HuH-7 (cell line): Measurements from ENCODE around the gene DOCK6.

Experiments
- DNase-seq: peaks from one replicate; pipeline ENCODE4 v3.0.0; 2011; ENCODE audit warnings: low spot score

The DOCK6 gene

DNA sequence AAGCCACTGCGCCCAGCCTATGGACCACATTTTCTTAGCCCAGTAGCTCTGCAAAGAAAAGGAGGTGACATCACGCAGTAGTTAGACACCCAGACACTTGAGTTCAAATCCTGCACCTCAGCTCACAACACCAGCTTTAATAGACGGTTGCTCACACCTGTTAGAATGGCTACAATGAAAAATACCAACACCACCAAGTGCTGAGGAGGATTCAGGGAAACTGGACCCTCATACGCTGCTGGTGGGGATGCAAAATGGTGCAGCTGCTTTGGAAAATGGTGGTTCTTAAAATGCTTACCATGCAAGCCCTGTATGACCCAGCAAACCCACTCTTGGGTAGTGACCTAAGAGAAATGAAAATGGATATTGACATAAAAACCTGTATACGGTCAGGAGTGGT, 11.7 kb upstream of the DOCK6 start:
- no peak for DNase-seq

- no peak for DNase-seq
Observed at GRCh38 chr19:11273296-11273695, 11.0 kb upstream of the DOCK6 start.

- DNase-seq, result no peak
Observed at GRCh38 chr19:11269408-11269807, 7.1 kb upstream of the DOCK6 start.

DNA sequence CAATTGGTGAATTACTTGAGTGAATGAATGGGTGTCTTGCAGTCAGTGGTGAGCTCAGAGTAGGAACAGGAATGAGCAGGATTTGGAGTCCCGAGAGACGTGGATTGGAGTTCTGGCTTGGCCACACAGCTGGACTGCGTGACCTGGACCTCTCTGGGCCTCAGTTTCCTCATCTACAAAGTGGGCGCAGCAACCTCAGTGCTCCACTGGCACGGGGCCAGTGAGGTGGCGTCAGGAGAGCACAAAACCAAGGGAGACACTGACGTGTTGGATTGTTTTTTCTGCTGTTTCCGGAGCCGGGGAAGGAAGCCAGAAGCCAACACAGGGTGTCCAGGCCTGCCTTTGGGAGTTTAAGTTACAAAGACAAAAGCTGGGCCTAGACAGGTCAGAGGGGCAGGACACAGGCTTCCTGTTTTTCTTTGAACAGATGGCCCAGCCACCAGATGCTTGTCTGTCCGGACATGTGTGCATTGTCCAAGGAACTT, 6.5 kb upstream of the DOCK6 start:
- no peak for DNase-seq

DNA sequence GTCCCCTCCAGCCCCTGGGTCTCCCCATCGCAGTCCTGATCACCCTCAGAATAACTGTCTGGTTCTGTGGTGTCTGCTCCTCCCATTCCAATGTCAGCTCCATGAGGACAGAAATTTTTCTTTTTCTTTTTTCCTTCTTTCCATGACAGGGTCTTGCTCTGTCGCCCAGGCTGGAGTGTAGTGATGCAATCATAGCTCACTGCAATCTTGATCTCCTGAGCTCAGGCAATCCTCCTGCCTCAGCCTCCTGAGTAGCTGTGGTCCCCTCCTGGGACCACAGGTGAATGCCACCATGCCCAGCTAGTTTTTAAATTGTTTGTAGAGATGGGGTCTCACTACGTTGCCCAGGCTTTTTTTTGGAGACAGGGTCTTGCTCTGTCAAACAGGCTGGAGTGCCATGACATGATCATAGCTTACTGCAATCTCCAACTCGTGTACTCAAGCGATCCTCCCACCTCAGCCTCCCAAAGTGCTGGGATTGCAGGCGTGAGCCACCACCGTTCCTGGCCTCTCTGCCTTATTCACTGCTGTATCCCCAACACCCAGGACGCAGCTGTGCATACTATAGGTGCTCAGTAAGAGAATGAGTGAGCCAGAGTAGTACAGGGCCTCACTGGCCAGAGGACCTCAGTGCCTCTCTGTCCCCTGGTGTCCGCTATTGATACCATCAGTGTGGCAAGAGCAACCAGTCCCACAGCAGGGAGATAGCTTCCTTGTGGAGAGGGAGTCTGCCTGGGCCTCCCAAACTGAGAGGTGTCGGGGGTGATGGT, 5.2 kb upstream of the DOCK6 start:
- DNase-seq, result no peak

GRCh38 chr19:11265785-11266236, 3.5 kb upstream of the DOCK6 start:
- peak; percentile 87 for DNase-seq

- DNase-seq, result no peak
Observed at GRCh38 chr19:11265177-11265784, 3.0 kb upstream of the DOCK6 start.

DNA sequence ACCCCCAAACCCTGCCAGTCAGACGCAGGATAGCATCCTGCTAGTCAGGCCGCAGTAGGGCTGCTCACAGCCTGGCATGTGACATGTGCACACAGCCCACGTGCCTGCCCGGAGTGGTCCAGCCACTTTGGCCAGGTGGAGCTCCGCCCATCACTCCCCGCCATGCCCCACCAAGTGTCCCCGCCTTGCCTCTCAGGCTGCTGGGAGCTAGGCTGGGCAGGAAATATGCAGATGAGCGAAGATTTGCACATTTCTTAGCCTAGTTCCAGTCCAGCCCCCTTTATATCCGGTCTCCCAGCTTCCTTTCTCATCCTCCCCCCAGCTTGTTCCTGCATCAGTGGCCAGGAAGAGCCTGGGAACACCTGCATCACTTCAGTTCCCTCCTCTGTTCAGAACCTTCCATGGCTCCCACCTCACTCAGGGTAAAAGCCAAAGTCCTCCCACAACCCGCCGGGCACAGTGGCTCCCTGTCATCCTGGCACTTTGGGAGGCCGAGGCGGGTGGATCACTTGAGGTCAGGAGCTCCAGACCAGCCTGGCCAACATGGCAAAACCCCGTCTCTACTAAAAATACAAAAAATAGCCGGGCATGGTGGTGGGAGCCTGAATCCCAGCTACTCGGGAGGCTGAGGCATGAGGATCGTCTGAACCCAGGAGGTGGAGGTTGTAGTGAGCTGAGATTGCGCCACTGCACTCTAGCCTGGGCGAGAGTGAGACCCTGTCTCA, 2.3 kb upstream of the DOCK6 start:
- no peak for DNase-seq

GRCh38 chr19:11263726-11264125, 1.4 kb upstream of the DOCK6 start:
- no peak for DNase-seq

- no peak for DNase-seq
Observed at GRCh38 chr19:11261431-11261970, 823 bp downstream of the DOCK6 start.

- no peak for DNase-seq
Observed at GRCh38 chr19:11260996-11261395, 1.3 kb downstream of the DOCK6 start.

DNA sequence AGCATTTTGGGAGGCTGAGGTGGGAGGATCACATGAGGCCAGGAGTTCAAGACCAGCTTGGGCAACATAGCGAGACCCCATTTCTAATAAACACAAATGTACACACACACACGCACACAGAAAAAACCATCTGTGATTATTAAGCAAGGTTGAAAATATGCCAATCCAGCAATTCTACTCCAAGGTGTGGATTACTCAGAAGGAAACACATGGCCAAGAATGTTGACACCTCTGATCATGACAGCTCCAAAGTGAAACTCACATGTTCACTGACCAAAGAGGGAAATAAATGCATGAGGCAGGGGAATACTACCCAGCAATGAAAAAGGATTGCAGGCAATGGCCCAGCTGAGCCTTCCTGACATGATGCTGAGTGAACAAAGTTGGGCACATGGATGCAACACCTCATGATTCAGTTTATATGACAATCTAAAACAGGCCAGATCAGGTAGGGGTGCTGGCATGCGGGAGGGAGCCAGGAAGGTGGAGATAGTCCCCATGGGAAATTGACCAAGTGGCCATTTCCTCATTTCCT, 4.4 kb downstream of the DOCK6 start:
- no peak for DNase-seq

DNA sequence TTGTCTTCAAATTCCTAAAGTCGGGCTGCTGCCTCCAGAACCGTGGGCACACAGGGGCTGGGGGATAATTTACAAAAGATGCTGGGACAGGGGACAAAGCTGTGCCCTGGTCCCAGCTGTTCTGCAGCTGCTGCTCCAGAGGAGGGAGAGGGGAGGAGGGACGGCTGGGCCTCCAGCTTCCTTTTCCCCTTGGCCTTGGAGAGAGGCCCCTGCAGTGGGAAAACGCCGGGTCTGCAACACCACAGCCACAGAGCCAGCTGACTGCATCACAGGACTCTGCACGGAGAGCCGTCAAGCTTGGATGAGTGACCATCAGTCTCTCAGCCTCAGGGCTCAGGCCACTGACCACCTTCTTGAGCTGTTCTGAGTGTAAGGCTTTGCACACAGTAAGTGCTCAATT, 6.1 kb downstream of the DOCK6 start:
- no peak for DNase-seq

DNA sequence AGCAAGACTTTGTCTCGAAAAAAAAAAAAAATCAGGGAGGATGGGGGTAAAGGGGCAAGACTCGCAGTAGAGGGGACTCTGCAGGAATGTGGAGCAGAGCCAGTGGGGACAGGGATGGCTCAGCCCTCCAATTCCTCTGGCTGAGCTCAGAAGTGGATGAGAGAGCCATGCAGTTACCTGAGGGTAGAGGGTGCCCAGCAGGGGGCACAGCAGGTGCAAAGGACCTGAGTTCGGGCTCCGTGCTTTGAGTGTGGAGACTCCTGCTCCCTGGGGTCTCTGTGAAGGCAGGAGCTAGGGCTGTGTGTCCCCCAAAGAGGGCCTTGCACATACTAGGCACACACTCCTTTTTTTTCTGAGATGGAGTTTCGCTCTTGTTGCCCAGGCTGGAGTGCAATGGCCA, 7.7 kb downstream of the DOCK6 start:
- DNase-seq, result no peak

- no peak for DNase-seq
Observed at GRCh38 chr19:11252665-11253355, 9.5 kb downstream of the DOCK6 start.

DNA sequence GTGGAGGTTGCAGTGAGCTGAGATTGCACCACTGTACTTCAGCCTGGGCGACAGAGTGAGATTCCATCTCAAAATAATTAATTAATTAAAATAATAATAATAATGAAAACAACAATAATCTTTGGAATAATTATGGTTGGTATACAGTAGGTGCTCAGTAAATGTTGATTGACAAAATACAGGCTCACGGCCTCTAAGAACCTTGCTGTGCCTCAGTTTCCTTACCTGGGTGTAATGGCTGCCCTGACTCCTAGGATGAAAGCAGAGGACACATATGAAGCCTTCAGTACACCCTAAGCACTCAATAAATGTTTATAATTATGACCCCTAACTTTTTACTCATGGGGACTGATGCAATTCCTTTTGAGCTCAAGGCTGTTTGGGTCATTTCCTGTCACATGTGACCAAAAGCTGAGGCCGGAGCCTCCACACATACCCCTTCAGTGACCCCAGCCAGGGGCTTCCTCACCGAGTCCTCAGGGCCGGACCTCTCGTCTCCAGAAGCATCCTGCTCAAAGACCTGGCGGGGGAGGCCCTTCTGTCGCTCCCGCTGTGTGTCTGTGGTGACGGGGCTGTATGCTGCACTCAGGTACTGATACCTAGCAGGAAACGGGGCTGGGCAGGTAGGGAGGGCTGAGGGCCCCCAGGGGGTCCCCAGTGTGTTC, 10.5 kb downstream of the DOCK6 start:
- DNase-seq, result no peak

DNA sequence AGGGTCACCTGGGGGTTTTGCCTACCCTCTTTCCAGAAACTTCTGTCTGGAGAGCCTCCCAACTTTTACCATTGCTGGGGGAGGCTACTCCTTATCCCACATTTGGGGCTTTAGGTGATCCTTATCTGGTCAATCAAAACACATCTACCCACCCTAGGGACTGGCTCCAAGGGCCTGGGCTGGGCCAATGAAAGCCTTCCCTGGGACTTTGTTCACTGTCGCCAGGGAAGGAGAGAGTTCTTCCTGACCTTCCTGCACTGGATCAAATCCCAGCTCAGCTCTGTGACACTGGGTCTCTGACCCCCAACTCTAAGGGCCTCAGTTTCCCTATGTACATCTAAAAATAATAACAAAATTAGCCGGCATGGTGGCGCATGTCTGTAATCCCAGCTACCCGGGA, 11.1 kb downstream of the DOCK6 start:
- DNase-seq, result no peak

GRCh38 chr19:11248852-11249251, 13.5 kb downstream of the DOCK6 start:
- no peak for DNase-seq

- DNase-seq, result no peak
Observed at GRCh38 chr19:11247934-11248333, 14.4 kb downstream of the DOCK6 start.

DNA sequence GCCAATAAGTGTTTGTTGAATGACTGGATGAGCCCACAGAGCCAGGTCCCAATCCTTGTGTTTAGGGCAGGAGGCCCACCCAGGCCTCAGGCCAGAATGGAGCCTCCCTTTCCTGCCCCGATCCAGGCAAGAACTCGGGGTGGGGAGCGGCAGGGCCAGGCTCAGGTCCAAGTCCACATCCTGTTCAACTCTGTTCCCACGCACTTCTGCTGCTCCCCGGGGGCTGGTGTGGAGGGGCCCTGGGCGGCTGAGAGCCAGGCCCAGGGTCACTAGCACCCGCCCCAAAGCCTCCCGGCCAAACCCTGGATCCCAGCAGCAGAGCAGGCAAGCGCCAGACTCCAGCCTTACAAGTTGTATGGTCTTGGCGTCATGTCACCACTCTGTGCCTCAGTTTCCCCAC, 14.9 kb downstream of the DOCK6 start:
- DNase-seq, result no peak

DNA sequence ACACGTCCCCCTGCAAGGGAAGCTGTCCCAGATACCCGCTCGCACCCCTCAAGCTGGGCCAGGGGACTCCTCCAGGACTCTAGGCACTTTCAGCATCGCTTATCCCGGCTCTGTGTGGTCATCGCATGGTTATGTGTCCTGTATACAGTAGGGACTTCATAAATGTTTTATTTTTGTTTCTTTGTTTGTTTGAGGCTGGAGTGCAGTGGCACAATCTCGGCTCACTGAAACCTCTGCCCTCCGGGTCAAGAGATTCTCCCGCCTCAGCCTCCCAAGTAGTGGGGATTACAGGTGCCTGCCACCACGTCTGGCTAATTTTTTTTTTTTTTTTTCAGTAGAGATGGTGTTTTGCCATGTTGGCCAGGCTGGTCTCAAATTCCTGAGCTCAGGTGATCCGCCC, 15.4 kb downstream of the DOCK6 start:
- no peak for DNase-seq
